NCI-H82 treated with DMSO at 0.1 percent for 48 hours (cell line): Measurements from ENCODE around the gene HOXA10.

Experiments
- DNase-seq: peaks from one replicate; lab custom pipeline; 2025; ENCODE audit not compliant: unreplicated experiment; lab: John Stamatoyannopoulos, UW

Gene HOXA10

DNA sequence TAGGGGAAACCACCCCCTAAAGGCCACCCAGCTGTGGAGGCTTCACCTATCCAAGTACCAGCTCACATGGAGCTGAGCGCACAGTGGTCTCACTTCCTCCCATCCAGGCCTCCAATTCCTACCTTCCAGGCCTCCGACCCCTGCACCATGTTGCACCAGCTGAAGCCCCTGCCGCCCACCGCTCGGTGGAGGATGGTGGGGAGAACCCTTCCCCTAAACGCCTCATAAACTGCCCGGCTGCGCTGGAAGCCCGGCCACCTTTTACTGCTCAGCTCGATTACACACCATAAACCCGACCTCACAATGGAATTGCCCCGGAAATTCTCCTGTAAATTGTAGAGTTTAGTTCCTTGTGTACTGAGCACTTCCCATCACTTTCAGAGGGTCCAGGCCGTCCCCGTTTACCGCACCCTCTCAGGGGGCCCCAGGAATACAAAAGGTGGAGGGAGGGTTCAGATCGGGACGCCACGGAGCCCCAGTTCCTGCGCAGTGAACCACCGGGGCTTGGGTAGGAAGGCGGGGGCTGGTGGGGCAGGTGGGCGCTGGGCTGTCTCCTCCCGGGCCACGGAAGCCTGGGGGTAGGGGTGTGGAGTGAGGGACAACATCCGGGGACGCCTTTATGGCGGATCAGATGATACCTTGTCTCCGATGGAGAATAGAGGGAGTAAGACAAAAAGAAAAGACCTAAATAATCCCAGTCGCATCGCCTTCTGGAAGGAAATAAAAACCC lies 16.3 kb downstream of the HOXA10 start:
- no peak for DNase-seq

DNA sequence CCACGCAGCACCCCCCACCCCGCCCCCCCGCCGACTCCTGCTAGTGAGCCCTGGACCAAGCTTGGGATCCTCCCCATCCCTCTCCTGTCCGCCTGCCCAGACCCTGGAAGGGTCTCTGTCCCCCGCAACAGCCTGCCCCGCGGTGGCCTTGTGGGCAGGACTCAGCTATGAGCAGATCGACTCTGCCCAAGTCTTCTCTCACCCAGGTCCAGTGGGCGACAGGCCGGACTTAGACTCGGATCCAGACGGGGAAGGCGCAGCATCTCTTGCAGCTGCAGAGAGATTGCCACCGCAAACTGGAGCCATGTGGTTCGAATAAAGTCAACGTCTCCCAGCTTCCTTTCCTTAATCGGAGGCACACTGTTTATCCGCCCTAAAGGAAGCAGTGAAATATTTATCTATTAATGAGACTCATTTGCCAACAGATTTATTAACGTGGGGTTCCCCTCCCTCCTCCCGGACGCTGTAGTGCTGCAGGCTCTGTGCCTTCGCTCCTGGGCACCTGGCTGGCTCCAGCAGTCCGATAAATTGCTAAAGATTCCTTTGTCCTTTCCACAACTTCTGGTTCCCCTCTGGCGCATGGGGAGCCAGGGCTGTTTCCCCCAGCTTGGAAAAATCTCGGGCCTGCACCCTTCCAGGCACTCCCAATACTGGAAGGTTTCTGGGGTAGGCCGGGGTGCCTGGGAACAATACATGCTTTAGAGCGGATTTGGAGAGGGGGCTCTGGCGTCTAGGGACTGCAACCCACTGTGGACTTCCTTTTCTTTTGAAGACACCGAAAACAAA lies 17.0 kb downstream of the HOXA10 start:
- no peak for DNase-seq

DNA sequence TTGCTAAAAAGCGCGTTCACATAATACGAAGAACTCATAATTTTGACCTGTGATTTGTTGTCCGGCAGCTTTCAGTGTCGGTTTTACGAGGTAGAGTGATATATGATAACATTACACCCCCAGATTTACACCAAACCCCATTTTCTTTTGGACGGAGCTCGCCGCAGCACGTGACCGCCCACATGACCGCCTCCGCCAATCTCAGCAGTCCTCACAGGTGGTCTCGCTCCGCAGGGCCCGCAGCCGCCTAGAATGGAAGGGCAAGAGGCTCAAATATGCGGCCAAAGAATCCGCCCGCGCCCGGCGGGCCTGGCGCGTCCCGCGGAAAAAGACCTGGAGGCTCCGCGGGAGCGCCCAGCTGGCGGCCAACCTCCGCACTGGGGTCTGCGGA lies 17.6 kb downstream of the HOXA10 start, which contains the start of gene HOXA7:
Gene HOXA7, minus strand, starts transcription at position 168 of the 391 bp plus-strand sequence. Its CDS starts 130 bp downstream, at position 38.
- DNase-seq, result peak; percentile 64

DNA sequence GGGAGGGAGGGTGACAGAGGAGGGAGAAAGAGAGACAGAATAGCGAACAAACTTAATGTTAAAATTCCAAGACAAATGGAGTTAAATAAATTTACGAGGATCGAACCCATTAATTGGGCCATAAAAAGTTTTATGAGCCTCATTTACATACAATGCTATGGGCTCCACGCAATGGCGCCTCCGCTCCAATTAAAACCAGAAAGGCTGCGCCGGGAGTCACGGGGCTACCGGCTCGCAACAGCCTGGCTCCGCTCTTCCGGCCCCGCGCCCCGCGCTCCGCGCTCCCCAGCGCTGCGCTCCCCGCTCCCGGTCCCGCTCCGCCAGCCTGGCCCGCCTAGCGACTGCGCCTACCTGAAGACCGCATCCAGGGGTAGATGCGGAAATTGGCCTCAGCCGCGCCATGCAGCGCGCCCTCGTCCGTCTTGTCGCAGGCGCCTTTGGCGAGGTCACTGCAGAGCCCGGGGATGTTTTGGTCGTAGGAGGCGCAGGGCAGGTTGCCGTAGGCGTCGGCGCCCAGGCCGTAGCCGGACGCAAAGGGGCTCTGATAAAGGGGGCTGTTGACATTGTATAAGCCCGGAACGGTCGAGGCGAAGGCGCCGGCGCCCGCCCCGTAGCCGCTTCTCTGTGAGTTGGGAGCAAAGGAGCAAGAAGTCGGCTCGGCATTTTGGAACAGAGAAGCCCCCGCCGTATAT lies 18.2 kb downstream of the HOXA10 start:
- no peak for DNase-seq

DNA sequence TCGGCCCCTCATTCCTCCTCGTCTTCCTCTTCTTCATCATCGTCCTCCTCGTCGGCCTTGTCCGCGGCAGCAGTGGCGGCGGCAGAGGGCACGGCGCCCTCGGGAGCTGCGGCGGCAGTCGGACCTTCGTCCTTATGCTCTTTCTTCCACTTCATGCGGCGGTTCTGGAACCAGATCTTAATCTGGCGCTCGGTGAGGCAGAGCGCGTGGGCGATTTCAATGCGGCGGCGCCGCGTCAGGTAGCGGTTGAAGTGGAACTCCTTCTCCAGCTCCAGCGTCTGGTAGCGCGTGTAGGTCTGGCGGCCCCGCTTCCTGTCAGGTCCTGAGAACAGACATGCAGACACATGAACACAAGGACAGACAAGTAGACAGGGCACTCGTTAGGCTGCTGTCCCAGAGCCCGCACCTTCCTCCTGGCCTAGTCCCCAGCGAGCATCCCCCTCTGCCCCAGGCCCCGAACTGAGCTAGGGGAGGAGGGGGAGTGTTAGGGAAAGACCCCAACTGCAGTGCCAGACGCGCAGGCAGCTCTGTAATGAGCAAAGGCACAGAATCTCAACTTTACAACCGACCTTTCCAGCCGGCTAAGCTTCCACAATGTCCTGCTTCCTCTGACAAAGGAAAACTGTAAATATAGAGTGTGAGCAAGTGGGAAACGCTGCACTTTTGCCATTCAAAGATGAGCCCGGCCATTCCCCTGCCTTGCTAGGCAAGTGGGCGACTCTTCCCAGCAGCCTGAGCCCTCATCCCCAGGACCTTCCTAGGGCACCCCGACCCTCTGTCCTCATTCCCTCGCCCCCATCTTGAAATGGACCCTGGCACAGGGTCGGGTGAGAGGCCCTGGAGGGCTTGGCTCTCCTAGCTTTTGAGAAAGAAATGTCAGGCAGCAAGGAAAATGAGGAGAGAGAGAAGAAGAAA lies 19.0 kb downstream of the HOXA10 start:
- DNase-seq, result no peak

DNA sequence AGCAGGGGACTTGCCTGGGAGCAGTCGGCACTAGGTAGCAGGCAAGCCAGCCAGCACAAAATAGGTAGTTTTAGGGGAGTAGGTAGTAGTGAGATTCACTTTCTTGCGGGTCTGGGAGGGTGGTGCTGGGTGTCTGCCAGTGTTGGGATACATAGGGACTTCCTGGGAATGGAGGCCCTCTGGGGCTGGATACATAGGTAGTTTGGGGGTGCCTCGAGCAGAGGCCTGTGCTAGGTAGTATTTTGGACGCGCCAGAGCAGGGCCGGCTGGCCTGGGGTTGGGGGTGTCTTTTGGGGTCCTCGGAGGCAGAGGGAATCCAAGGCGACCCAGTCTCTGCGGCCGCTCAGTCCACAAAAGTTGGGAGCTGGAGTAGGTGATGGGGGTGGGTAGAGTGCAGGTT lies 19.8 kb downstream of the HOXA10 start:
- no peak for DNase-seq

DNA sequence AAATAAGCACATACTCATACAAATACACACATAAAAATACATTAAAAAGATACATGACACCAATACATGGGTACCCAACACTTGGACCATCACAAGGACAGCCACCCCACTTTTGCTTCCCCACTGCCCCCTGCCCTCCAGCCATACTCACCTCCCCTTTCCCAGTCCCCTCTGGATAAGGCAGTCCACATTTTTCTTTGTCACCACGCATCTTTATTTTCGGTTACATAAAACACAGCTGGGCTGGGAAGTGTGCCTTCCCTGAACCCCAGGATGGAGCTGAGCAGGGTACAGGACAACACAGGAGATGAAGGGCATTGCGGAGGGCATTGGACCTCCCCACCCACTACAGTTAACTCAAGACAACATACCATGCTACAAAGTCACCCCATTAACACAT lies 20.6 kb downstream of the HOXA10 start:
- no peak for DNase-seq

DNA sequence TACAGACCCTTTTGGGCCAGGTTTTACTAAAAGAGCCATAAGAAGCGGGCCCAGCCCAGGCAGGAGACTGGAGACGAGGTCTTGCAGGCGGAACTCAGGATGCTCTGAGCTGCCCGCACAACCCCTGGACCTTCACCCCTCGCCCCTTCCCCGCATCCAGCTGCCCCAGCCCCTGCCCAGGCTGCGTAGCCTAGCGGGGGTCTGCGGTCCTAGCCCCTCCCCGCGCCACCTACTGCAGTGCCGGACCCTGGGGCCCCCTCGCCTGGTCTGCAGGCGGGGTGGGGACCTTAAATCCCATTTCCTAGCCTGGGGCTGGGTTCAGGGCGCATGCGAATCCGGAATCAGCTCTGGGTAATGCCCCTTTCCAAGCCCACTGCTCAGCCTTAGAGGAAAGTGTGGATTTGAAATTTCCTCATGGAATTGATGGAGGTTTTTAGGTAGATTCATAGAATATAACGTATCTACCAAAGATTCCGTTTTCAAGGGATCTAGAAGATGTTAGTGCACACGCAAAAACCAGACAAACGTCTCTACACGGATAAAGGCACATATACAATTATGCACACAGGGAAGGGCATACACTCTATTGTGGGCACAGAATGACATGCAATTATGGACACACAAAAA lies 21.2 kb downstream of the HOXA10 start:
- no peak for DNase-seq

DNA sequence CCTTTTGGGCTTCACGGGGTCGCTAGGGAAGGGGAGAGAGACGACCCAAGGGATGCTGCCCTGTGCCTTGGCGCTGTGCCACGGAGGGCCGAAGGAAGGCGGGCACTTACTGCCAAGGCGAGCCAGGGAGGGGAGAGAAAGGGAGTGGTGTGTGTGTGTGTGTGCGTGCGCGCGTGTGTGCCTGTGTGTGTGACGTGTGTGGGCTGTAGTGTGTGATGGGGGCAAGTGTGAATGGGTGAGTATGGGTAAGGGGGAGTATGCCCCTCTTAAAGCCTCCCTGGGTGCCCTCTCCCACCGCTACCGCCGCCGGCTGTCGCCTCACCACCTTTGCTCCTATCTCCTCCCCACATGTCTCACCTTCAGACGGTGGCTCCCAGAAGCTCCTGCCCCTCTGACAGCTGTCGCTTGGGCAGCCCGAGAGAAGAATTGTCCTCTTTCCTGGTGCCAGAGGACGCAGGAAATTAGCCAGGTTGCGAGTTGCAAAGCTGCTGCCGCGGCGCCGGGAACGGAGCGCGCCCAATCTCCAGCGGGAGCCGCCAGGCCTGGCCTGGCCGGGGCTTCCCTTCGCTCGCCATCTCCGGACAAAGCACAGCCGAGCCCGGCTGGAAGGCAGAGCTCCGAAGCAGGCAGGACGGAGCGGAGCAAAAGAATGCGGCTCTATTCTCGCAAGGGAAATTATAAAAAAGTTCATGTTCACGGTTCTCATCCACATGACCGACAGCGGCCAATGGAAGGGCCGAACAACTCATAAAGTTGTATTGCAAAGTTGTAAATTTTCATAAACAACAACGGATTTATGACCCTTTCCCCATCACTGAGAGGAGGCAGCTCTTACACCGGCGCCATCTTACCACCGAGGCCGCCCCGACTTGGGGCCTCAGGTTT lies 21.9 kb downstream of the HOXA10 start, which contains the start of gene HOXA3:
Gene HOXA3, minus strand, starts transcription at position 653 of the 885 bp plus-strand sequence. CDS start 41,943 bp downstream, outside the sequence.
- DNase-seq, result no peak

DNA sequence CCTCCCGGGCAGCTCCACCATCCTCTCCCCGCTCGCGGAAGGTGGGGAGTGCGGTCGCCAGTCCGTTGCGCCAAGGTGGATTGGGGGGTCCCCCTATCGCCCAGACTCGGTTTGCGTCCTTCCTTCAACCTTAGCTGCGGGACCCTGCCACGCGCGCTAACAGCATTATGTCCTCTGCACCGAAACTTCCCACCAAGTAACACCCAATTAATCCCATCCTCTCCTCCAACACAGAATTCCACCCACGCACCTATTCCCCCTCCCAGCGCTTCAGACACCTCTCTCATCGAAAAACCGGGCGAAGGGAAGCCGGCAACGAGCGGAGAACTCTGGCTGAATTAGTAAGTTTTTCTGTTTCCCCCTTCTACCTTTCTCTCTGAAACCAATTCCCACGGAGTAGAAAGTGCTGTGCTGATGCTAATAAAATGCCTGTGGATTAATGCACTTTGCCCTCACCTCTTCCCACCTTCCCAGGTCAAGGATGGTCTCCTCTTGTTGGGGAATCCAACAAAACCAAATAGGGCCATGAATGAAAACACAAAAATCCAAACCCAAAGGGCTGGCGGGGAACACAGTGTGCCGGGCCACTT lies 22.7 kb downstream of the HOXA10 start:
- DNase-seq, result no peak

DNA sequence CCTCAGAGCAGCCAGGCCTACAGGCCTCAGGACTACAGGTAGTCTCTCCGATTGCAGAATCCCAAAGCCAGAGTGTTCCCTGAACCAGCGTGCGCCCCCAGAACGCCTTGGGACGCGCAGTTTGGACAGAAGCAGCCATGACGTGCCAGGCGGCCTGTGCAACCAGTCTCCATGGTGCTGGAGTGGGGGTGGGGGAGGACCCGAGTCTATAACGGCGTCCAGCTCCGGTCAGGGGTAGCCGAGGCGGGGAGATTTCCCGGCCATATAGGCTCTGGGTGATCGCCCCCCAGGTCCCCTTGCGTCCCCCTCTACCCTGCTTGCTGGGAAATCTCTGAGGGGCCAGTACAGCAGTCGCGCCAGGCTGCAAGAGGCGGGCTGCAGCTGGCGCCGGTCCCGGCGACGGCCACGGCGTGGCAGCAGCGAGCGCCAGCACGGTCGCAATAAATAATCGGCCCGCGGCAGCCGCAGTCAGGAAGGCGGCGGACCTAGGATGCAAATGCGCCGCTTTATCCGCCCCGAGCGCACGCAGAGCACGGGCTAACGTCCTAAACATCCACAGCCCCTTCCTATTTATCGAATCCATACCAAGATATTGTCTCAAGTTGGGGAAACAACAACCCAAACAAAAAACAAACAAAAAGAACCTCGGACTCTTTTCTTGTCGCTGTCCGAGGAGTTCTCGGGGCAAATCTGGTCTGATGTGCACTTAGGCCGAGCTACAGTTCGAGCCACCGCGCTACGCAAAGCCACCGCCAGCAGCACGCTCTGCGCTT lies 23.4 kb downstream of the HOXA10 start:
- DNase-seq, result peak; percentile 50

DNA sequence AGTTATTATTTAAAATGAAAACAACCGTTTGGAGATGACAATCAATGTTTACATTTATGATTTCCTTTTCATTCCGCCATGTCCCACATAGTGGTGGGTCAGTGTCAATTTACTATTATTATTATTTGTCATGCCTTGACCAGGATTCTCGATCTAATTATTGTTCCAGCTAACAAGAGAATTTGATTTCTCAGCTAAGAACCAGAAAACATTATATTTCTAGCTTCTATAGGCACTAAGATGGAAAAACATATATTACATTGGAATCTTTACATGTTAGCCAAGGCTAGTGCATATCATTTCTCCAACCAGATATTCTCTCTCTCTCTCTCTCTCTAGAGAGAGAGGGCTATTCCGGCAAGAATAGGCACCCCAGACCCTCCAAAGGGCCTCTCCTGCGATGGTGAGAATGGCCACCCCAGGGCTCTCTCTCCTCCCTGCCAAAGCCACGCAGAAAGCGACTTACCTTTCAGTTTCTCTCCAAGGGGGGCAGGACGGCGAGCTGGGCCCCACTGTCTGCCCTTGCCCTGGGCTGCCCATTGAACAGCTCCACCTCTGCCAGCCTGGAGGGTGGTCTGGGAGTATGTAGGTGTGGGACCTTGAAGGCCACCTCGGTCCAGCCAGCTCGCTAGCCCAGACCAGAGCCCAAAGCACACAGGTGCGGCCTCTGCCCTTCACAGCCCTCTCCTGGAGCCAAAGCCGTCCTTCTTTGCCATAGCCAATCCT lies 24.1 kb downstream of the HOXA10 start:
- DNase-seq, result no peak

DNA sequence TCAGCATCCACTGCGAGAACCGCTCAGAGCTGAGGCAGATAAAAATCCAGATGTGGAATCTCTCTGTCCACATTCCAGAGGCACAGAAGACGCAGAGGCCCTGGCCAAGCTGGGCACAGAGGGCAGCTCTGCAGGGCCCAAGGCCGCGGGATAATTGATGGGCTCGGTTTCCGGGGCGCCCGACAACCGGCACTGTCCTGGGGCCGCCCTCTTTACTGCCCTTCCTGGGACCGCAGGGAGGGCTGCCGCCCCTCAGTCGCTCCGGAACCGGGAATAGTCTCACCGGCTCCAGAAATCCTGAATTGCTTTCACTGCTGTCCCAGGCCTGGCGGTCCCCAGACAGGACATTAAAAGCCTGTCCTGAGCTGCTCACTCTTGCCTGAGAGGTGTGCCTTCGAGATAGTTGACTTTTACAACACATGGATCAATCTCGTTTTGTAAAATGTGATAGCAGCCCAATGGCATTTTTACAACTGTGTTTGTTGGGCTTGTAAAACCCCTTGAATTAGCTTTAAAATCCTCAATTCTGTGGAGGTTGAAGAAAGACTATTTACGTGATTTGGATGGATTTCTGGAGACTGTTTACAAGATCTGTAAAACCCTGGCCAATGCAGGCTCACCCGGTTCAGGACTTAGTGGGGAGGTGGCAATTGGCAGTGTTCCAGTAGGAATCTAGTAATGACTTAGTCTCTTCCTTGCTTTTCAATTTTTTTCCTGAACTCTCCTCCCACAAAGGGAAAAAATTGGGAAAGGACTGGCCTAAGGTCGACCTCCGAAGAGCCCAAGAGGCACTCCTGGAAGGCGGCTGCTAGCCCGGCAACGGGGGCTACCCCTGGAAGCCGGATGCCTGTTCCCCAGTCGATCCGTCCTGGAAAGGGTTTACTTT lies 25.1 kb downstream of the HOXA10 start:
- DNase-seq, result no peak

DNA sequence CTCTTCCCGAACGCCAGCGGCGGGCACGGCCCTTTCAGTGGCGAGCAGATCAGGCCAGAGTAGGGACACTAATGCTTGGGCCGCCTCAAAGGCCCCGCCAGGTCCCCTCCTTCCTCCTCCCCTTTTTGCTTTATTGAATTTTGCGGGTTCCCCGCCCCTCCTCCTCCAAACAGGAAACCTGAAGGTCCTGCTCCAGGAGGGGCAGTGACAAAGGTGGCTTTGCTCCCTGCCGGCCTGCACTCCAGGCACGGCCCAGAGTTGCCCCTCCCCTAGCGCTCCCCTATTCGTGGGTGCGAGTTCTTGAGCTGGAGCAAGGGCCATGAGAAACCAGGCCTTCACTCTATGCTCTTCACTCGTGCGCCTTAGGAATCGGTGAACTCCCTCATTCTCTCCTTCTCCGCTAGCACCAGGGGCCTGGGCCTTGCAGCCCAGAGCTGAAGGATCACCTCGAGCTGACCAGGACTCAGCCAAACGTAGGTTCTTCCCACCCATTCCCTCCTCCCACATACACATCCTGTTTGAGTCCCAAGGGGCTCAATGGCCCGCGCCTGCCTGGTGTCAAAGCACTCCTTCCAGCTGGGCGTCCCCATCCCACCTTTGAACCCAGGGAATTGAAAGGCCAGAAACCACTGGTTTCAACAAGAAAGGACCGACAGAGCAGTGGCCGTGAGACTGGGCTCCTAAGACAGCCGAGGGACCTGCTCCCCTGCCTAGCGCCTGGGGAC lies 25.9 kb downstream of the HOXA10 start:
- DNase-seq, result no peak

DNA sequence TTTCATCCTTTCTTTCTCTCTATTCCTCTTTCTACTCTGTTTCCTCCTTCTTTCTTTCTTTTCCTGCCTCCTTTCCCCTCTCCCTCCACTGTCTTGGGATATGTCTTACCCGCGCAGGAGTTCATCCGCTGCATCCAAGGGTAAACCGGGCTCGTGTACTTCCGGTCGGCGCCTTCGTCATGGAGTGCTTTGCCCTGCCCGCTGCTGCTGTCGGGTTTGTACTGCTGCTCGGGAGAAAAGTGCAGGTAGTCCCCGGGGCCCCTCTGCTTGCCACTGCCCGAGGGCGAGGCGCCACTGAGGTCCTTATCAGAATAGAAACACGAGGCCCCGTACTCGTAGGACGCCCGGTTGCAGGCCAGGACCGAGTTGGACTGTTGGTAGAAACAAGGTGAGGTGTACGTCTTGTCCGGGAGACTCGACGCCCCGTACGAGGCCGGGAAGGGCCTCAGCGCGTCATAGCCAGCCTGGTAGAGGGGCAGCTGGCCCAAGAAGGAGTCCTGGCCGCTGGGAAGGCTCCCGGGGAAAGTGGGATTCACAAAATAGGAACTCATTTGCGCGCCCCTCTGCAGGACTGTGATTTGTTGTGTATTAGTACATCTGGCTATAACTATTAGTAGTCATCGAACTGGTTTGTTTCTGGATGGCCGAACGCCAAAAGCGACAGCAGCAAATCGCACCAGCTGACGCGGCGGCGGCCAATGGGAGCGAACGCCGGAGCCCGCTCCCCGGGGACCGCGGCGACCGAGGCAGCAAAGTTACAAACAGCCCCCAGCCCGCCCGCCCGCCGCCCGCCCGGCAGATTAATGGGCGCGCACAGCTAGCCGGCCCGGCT lies 26.7 kb downstream of the HOXA10 start, which contains the start of gene HOXA6:
Gene HOXA6, minus strand, starts transcription at position 576 of the 832 bp plus-strand sequence. Its CDS starts 25 bp downstream, at position 551.
- DNase-seq, result no peak
